B cell (primary cell): ENCODE data around the gene FOXN3.

ENCODE experiments used
- CTCF ChIP-seq: fragments of 200-600 bp; IDR thresholded peaks from one replicate; pipeline ENCODE4 v1.8.0; 2022; ENCODE audit warnings: antibody characterized with exemption, mild to moderate bottlenecking
- EZH2 ChIP-seq: IDR thresholded peaks from 2 replicates; pipeline ENCODE4 v1.6.1; 2012; ENCODE audit warnings: borderline replicate concordance, low read depth, mild to moderate bottlenecking, moderate library complexity, low read length; ENCODE audit not compliant: insufficient read depth, poor library complexity, severe bottlenecking

- TF ChIP-seq EZH2, result no peak
- no peak for TF ChIP-seq CTCF
Measured at GRCh38 chr14:89262041-89262440, 155.0 kb downstream of the FOXN3 start.
